ENCODE results near the gene FKBP9. TPM values are rescaled to one million over a fixed set of nuclear protein-coding genes. Genes with fewer than 3 reads are reported as not detected.
"Not testable (repeated sequence)": the region's sequence is repeated elsewhere in the genome, so short reads cannot be mapped to it uniquely, and the experiment has no call there.

Gene FKBP9
- total and polyA plus RNA-seq, 2 donors (not counting 3 experiments of a cell fraction or from before 2014, with no cell fraction given) = 88.7 to 124 TPM

- H3K27ac ChIP-seq (ENCODE audit: insufficient read depth, low read depth, low read length); H3K4me3 ChIP-seq (replicated peaks in 1 of 3; ENCODE audit: insufficient read depth in 1 of 3, low read depth in 1 of 3, low read length in 3 of 3); POLR2A ChIA-PET; H4K20me1 ChIP-seq (replicated peaks; ENCODE audit: control insufficient read depth, extremely low read depth, insufficient read depth, low read length); H3K9me1 ChIP-seq (replicated peaks; ENCODE audit: control insufficient read depth, extremely low read depth, insufficient read depth, low read length); H3K9me3 ChIP-seq (replicated peaks; ENCODE audit: control insufficient read depth, insufficient read depth, low read length); H3K27me3 ChIP-seq (ENCODE audit: control insufficient read depth in 2 of 2, insufficient read depth in 2 of 2, low read length in 2 of 2); H3K4me1 ChIP-seq (ENCODE audit: control insufficient read depth, extremely low read depth, insufficient read depth, low read length); H3K9ac ChIP-seq (replicated peaks; ENCODE audit: extremely low read depth, insufficient read depth, low read length); dilution Hi-C loops (cut with MboI; ENCODE audit: extremely low pct_ligation_motif_present, low sequenced_read_pairs); H2AFZ ChIP-seq (ENCODE audit: low read depth, low read length); H3K79me2 ChIP-seq (ENCODE audit: control insufficient read depth, insufficient read depth, low read length); intact Hi-C loops (cut with micrococcal nuclease); BruUV-seq (replicated peaks); H3K36me3 ChIP-seq (ENCODE audit: control insufficient read depth in 2 of 2, extremely low read depth in 1 of 2, insufficient read depth in 2 of 2, low read length in 2 of 2); H3K4me2 ChIP-seq (ENCODE audit: insufficient read depth, low read length): not testable (repeated sequence)
- DNase-seq (ENCODE audit: low read depth, low spot score) (peak; percentile 27), FAIRE-seq (peak; percentile 90)
- CTCF ChIA-PET = interaction anchor here (0.7 to 2.3 kb wide), 4 partner anchors 26 to 144 kb away, joined by 4 to 6 read pairs (median 4); no protein-coding TSS in a partner anchor
- TF ChIP-seq CTCF (IDR thresholded peaks at IDR 0.05; ENCODE audit: extremely low read depth in 1 of 2, insufficient read depth in 1 of 2, low read depth in 1 of 2, low read length in 2 of 2) = peak in 1 of 2 donors; percentile 30
These were observed 7.4 kb downstream of the FKBP9 start for GRCh38 chr7:32964461-32965159.

- H3K36me3 ChIP-seq (ENCODE audit: control insufficient read depth in 2 of 2, extremely low read depth in 1 of 2, insufficient read depth in 2 of 2, low read length in 2 of 2); dilution Hi-C loops (cut with MboI; ENCODE audit: extremely low pct_ligation_motif_present, low sequenced_read_pairs); H3K27me3 ChIP-seq (ENCODE audit: control insufficient read depth in 2 of 2, insufficient read depth in 2 of 2, low read length in 2 of 2); H3K9ac ChIP-seq (replicated peaks; ENCODE audit: extremely low read depth, insufficient read depth, low read length); H3K9me3 ChIP-seq (replicated peaks; ENCODE audit: control insufficient read depth, insufficient read depth, low read length); H2AFZ ChIP-seq (ENCODE audit: low read depth, low read length); H3K4me2 ChIP-seq (ENCODE audit: insufficient read depth, low read length); intact Hi-C loops (cut with micrococcal nuclease); BruUV-seq (replicated peaks); H3K9me1 ChIP-seq (replicated peaks; ENCODE audit: control insufficient read depth, extremely low read depth, insufficient read depth, low read length); DNase-seq (ENCODE audit: low read depth, low spot score); H4K20me1 ChIP-seq (replicated peaks; ENCODE audit: control insufficient read depth, extremely low read depth, insufficient read depth, low read length); H3K4me1 ChIP-seq (ENCODE audit: control insufficient read depth, extremely low read depth, insufficient read depth, low read length); H3K4me3 ChIP-seq (replicated peaks in 1 of 3; ENCODE audit: insufficient read depth in 1 of 3, low read depth in 1 of 3, low read length in 3 of 3); H3K79me2 ChIP-seq (ENCODE audit: control insufficient read depth, insufficient read depth, low read length); H3K27ac ChIP-seq (ENCODE audit: insufficient read depth, low read depth, low read length): not testable (repeated sequence)
- FAIRE-seq = peak; percentile 60
- POLR2A ChIA-PET = interaction anchor here (0.7 kb wide), 1 partner anchor 85 kb away, joined by 3 read pairs; no protein-coding TSS in a partner anchor
- CTCF ChIA-PET = interaction anchor here (1.8 to 2.3 kb wide), 2 partner anchors 120 to 141 kb away, joined by 4 to 6 read pairs; no protein-coding TSS in a partner anchor
These were observed 9.4 kb downstream of the FKBP9 start for GRCh38 chr7:32966489-32967267.

GRCh38 chr7:32967268-32967582 is 10.0 kb downstream of the FKBP9 start:
- dilution Hi-C loops (cut with MboI; ENCODE audit: extremely low pct_ligation_motif_present, low sequenced_read_pairs); H3K36me3 ChIP-seq (ENCODE audit: control insufficient read depth in 2 of 2, extremely low read depth in 1 of 2, insufficient read depth in 2 of 2, low read length in 2 of 2); H3K9me1 ChIP-seq (replicated peaks; ENCODE audit: control insufficient read depth, extremely low read depth, insufficient read depth, low read length); FAIRE-seq; H3K9me3 ChIP-seq (replicated peaks; ENCODE audit: control insufficient read depth, insufficient read depth, low read length); H3K27ac ChIP-seq (ENCODE audit: insufficient read depth, low read depth, low read length); BruUV-seq (replicated peaks); DNase-seq (ENCODE audit: low read depth, low spot score); H3K4me1 ChIP-seq (ENCODE audit: control insufficient read depth, extremely low read depth, insufficient read depth, low read length); H2AFZ ChIP-seq (ENCODE audit: low read depth, low read length); H3K27me3 ChIP-seq (ENCODE audit: control insufficient read depth in 2 of 2, insufficient read depth in 2 of 2, low read length in 2 of 2); H3K4me2 ChIP-seq (ENCODE audit: insufficient read depth, low read length); H3K79me2 ChIP-seq (ENCODE audit: control insufficient read depth, insufficient read depth, low read length); H3K4me3 ChIP-seq (replicated peaks in 1 of 3; ENCODE audit: insufficient read depth in 1 of 3, low read depth in 1 of 3, low read length in 3 of 3); POLR2A ChIA-PET; H3K9ac ChIP-seq (replicated peaks; ENCODE audit: extremely low read depth, insufficient read depth, low read length); intact Hi-C loops (cut with micrococcal nuclease); H4K20me1 ChIP-seq (replicated peaks; ENCODE audit: control insufficient read depth, extremely low read depth, insufficient read depth, low read length); CTCF ChIA-PET: not testable (repeated sequence)

Measured in endothelial cell of umbilical vein (primary cell).